Stromal cell of bone marrow (primary cell): Measurements from ENCODE around the gene HNRNPUL1.
A peak's percentile ranks its signal among the peaks of the same experiment; 100 is the strongest.
"Not testable (repeated sequence)": the region's sequence is repeated elsewhere in the genome, so short reads cannot be mapped to it uniquely, and the experiment has no call there.

ENCODE experiments used
- DNase-seq: peaks from one replicate; pipeline ENCODE4 v3.0.0-alpha.2; 2012; ENCODE audit warnings: low read depth

Gene HNRNPUL1

GRCh38 chr19:41276231-41276630 is 12.1 kb downstream of the HNRNPUL1 start:
- DNase-seq = no peak

GRCh38 chr19:41278478-41278877 is 14.3 kb downstream of the HNRNPUL1 start:
- DNase-seq = no peak

DNA sequence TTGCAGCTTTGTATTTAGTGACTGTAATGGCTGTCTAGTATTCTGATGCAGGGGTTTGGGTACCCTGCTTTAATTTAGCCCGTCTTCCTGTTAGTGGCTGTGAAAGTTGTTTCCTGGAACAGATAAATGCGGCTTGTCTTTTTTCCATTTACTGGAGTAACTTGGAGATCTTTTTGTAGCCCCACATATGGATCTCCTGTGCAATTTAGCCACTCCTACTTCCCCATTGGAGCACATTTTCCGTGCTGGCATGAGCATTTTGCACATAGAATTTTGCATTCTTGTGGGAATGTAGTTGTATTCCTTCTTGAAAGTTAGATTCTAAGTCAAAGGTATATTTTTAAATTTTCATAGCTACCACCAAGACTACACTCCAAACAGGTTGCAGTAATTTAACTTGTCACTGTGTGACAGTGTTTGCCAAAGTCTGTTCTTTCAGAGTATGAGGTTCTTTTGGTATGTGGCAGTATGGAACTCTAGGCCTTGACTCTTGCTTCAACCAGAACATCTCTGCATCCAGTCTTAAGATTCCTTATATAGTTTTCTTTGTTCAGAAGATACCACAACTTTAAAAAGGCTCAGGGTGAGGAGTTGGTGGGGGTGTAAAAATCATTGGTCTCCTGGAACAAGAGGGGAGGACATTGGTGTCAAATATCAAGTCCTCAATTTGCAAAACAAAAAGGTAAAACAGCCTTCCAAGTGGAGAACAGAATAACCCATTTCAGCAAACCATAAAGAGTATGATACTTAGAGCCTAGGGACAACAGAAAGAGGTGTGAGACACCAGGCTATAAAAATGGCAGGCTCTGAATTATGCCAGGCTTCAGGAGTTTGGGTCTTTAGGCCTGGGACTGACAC is 24.7 kb downstream of the HNRNPUL1 start:
- DNase-seq = no peak

- DNase-seq = not testable (repeated sequence)
Measured at GRCh38 chr19:41289814-41290213, 25.6 kb downstream of the HNRNPUL1 start.

DNA sequence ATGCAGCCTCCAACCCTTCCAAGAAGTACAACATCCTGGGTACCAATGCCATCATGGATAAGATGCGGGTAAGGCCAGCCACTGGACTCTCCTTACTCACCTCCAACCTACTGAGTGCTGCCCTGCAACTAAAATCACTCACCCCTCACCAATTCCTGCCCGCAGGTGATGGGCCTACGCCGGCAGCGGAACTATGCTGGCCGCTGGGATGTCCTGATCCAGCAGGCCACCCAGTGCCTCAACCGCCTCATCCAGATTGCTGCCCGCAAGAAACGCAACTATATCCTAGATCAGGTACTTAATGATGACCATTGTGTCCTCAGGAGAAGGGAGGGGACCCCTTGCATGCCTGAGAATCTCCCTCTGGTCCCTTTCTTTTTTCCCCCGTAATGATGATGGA is 30.2 kb downstream of the HNRNPUL1 start:
- DNase-seq = no peak

- DNase-seq = no peak
Measured at GRCh38 chr19:41295499-41295898, 31.3 kb downstream of the HNRNPUL1 start.

DNA sequence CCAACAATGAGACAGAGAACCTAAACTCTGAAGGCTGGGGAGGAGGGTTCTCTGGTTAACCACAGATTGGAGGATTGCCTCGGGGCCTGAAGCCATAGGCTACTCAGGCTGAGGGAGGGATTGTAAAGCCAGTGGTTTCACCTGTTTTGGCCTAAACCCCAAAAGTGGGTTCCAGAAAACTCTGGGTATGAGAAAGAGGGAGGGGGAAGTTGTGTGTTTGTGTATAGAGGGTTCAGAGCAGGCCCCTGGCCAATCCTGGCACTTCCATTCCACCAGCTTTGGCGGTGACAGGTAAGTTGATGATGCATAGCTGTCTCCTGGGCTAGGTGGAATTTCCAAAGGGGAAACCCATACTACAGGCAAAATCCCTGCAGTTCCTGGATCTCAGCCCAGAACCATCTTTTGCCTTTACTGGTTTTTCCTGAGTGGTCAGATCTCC is 32.3 kb downstream of the HNRNPUL1 start:
- no peak for DNase-seq

- DNase-seq = no peak
Measured at GRCh38 chr19:41297628-41298347, 33.6 kb downstream of the HNRNPUL1 start.

- peak; percentile 91 for DNase-seq
Measured at GRCh38 chr19:41298348-41298964, 34.3 kb downstream of the HNRNPUL1 start.

DNA sequence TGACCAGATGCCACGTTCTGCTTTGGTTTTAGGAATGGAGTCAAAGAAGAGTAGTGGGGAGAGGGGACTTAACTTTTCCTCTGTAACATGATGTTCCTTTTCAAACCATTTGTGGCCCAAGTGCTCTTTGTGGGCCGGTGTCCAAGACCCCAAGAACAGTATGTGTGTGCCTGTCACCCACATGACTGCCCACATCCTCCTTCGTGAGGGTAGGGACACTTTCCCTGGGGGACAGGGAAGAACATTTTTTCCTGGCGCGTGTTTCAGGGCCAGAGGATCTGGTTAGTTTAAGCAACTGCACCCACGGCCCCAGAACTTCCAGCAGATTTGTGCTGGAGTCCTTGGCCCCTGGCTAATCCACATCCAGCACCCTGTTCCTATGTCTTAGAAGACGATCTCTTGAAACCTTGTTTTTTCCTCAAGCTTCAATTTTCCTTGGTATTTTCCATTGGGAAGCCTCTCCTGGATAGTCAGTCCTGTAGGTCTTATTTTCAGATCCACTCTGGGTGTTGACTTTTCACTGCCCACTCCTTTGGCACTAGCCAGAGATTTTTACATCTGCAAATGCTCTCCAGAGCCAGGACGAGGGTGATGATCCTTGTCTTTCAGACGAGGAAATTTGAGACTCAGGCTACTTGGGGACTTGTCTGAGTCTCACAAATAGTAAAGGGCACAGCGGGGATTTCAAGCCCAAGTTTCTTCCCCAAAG is 35.0 kb downstream of the HNRNPUL1 start:
- no peak for DNase-seq

DNA sequence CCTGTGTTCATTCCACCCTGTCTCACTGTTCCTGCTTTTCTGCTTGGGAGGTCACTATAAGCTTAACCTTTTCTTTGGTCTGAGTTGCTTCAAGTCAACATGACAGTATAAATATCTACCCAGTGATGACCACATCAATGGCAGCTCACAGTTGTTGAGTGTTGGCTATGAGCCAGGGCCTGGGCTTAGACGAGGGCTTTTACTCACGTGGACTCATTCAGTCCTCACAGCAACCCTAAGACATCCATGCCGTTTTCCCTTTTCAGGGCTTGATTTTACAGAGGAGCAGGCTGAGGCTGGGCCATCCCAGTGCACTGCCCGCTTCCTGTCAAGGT is 35.5 kb downstream of the HNRNPUL1 start:
- peak; percentile 72 for DNase-seq

DNA sequence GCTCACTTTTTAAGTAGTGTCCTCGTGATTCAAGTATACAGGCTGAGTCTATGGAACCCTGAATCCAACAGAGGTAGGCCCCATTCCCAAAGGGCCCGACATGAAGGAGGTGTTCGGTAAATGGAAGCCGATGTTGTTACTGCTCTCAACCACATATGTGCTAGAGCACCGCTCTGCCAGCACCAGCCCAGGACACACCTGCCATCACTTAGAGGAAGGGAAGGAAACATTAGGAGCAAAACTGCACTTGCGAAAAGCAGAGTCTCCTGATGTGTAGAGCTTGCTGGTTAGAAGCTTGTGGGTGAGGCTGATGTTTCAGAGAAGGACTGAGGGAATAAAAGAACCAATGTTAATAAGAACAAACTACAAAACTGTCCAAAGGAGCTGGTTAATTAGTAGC is 36.4 kb downstream of the HNRNPUL1 start:
- DNase-seq = no peak

DNA sequence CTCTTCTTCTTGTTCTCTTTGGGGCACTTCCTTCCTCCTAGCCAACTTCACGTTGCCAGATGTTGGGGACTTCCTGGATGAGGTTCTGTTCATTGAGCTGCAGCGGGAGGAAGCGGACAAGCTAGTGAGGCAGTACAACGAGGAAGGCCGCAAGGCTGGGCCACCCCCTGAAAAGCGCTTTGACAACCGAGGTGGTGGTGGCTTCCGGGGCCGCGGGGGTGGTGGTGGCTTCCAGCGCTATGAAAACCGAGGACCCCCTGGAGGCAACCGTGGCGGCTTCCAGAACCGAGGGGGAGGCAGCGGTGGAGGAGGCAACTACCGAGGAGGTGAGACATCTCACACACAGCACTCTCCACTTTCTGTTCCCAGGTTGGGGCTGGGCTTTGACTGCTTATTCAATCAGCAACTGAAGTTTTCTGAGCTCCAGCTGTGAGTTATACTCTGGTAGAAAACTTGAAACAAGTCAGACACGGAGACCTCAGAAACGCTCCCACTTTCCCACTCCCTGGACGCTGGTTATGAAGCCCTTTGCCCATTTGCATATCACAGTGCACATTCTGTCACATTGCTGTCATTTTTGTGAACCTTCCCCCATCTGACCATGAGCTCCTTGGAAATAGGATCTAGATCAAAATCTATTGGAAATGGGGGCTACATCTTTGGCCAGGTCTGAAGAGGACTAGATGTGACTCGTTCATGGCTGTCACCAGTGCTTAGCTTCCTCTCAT is 38.6 kb downstream of the HNRNPUL1 start:
- DNase-seq = no peak

GRCh38 chr19:41303954-41304353 is 39.8 kb downstream of the HNRNPUL1 start:
- DNase-seq = no peak

DNA sequence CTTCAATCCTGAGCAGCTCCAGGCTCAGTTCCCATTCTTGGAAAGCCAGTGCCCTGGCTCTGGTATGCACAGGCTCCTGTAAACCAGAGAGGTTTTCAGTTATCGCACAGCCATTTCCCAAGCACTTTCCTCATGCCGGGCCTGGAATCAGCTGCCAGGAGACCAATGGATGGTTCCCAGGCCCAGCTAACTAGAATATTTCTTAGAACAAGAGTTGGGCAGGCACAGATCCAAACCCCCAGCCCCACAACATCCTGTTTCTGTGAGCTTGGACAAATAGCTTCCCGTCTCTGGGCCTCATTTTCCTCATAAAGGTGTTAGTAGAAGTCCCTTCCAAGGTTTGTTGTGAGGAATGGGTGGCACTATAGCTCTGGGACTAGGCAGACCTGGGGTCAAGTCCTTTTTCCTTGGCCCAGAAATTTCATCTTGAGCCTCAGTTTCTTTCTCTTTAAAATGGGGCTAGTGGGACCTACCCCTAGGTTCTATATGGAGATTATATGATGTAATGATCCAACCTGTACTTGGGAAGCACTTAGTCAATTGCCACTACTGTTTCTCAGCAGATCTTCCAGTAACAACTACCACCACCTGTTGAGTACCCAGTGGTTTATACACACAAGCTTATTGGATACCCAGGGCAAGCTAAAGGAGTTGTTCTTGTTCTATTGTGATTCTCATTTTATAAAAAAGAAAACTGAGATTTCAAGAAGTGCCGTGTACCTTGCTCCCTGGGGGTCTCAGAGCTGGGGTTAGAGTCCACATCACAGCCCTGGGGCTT is 40.7 kb downstream of the HNRNPUL1 start:
- DNase-seq = no peak

- DNase-seq = no peak
Measured at GRCh38 chr19:41305927-41306793, 42.0 kb downstream of the HNRNPUL1 start.

GRCh38 chr19:41307090-41307875 is 43.1 kb downstream of the HNRNPUL1 start:
- DNase-seq = no peak

- no peak for DNase-seq
Measured at GRCh38 chr19:41307954-41308449, 43.8 kb downstream of the HNRNPUL1 start.
